Left lobe of liver (tissue), 2 donors: ENCODE results near the gene GALNT17. TPM values are rescaled to one million over a fixed set of nuclear protein-coding genes. Genes with fewer than 3 reads are reported as not detected.

Experiments used
- ATAC-seq: fragments of 200-7000 bp; cut with Tn5 transposase; one replicate; pipeline ENCODE4 v1.9.1; 2020; ENCODE audit warnings: mild to moderate bottlenecking, moderate library complexity
- DNase-seq: peaks from one replicate; pipeline ENCODE4 v3.0.0-alpha.2; 2020; ENCODE audit warnings: low spot score
- total RNA-seq: library from RNA; stranded (reverse); gene quantifications from one replicate; pipeline ENCODE4 v1.2.1, GENCODE V29; 2021
- donor health status: DM: no; HTN: no; CAD: no; lungs with moderate emphysema.
- donor health status: DM: no; HTN: yes; CAD: no.

The GALNT17 gene
- total RNA-seq, 1 donor from 2014 or later: 0.18 TPM

- no peak for DNase-seq
- no peak for ATAC-seq
Measured at GRCh38 chr7:71442492-71443190, 310.7 kb downstream of the GALNT17 start.

- ATAC-seq: no peak
- DNase-seq: no peak
Measured at GRCh38 chr7:71443191-71443530, 311.2 kb downstream of the GALNT17 start.

- DNase-seq: no peak
- ATAC-seq: no peak
Measured at GRCh38 chr7:71444130-71444529, 312.2 kb downstream of the GALNT17 start.

GRCh38 chr7:71453630-71454029 is 321.7 kb downstream of the GALNT17 start:
- ATAC-seq: no peak
- DNase-seq: no peak

GRCh38 chr7:71454981-71455380 is 323.0 kb downstream of the GALNT17 start:
- no peak for DNase-seq
- ATAC-seq: no peak

- ATAC-seq (no peak), DNase-seq (no peak)
Measured at GRCh38 chr7:71457021-71457420, 325.1 kb downstream of the GALNT17 start.

- DNase-seq (no peak), ATAC-seq (no peak)
Measured at GRCh38 chr7:71457846-71458590, 326.1 kb downstream of the GALNT17 start.

- DNase-seq (no peak), ATAC-seq (no peak)
Measured at GRCh38 chr7:71459132-71459531, 327.2 kb downstream of the GALNT17 start.

GRCh38 chr7:71461572-71461971 is 329.6 kb downstream of the GALNT17 start:
- no peak for ATAC-seq
- no peak for DNase-seq

GRCh38 chr7:71465741-71466189 is 333.8 kb downstream of the GALNT17 start:
- no peak for DNase-seq
- no peak for ATAC-seq

GRCh38 chr7:71466448-71467145 is 334.7 kb downstream of the GALNT17 start:
- ATAC-seq: no peak
- no peak for DNase-seq

GRCh38 chr7:71470326-71470725 is 338.4 kb downstream of the GALNT17 start:
- ATAC-seq (no peak), DNase-seq (no peak)

- ATAC-seq: no peak
- DNase-seq: no peak
Measured at GRCh38 chr7:71470830-71471229, 338.9 kb downstream of the GALNT17 start.

- ATAC-seq (no peak), DNase-seq (no peak)
Measured at GRCh38 chr7:71472962-71473361, 341.0 kb downstream of the GALNT17 start.

- no peak for DNase-seq
- ATAC-seq: no peak
Measured at GRCh38 chr7:71473366-71473967, 341.5 kb downstream of the GALNT17 start.

- ATAC-seq (no peak), DNase-seq (no peak)
Measured at GRCh38 chr7:71477441-71477840, 345.5 kb downstream of the GALNT17 start.

GRCh38 chr7:71479231-71479630 is 347.3 kb downstream of the GALNT17 start:
- DNase-seq: no peak
- no peak for ATAC-seq

GRCh38 chr7:71480791-71481190 is 348.8 kb downstream of the GALNT17 start:
- ATAC-seq (no peak), DNase-seq (no peak)

- ATAC-seq: no peak
- no peak for DNase-seq
Measured at GRCh38 chr7:71482284-71482683, 350.3 kb downstream of the GALNT17 start.

GRCh38 chr7:71484380-71484779 is 352.4 kb downstream of the GALNT17 start:
- DNase-seq (no peak), ATAC-seq (no peak)

- DNase-seq (no peak), ATAC-seq (no peak)
Measured at GRCh38 chr7:71485586-71485985, 353.6 kb downstream of the GALNT17 start.

GRCh38 chr7:71486414-71486813 is 354.5 kb downstream of the GALNT17 start:
- ATAC-seq (no peak), DNase-seq (no peak)
